GM19351 (cell line): ENCODE data around the gene DMRTB1.

Experiments used
- ATAC-seq: cut with Tn5 transposase; IDR thresholded peaks from one replicate; pipeline ENCODE4 v1.9.1; 2021; ENCODE audit warnings: mild to moderate bottlenecking, moderate library complexity; ENCODE audit not compliant: unreplicated experiment

Gene DMRTB1

DNA sequence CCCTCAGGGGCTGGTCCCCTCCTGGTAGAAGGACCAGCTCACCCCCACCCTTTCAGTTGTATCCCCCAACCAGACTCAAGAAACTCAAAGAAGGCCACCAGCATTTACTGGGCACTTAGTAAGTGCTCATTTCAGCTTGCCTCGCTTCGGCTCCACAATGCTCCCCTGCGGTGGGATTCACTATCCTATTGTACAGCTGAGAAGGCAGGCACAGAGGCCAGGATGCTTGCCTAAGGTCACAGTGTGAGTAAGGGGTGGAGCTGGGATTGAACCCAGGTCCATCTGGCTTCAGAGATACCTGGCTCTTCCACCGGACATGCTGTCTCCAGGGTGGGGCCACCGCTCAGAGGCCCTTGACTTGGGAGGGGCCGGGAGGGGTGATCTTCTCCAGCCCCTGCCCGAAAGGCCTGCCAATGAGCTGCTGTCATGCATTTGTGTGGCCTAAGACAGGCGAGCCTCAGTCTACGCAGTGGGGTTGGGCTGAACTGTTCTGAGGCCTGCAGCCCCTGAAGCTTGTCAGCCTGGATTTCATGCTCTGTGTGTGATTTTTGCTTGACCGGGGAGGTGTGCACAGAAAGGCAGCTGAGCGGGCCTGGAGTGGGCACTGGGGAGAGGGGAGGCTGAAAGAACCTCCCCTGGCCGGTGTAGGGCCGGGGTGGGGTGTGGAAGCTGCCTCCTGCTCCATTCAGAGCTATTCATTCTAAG, 48.1 kb downstream of the DMRTB1 start:
- no peak for ATAC-seq

DNA sequence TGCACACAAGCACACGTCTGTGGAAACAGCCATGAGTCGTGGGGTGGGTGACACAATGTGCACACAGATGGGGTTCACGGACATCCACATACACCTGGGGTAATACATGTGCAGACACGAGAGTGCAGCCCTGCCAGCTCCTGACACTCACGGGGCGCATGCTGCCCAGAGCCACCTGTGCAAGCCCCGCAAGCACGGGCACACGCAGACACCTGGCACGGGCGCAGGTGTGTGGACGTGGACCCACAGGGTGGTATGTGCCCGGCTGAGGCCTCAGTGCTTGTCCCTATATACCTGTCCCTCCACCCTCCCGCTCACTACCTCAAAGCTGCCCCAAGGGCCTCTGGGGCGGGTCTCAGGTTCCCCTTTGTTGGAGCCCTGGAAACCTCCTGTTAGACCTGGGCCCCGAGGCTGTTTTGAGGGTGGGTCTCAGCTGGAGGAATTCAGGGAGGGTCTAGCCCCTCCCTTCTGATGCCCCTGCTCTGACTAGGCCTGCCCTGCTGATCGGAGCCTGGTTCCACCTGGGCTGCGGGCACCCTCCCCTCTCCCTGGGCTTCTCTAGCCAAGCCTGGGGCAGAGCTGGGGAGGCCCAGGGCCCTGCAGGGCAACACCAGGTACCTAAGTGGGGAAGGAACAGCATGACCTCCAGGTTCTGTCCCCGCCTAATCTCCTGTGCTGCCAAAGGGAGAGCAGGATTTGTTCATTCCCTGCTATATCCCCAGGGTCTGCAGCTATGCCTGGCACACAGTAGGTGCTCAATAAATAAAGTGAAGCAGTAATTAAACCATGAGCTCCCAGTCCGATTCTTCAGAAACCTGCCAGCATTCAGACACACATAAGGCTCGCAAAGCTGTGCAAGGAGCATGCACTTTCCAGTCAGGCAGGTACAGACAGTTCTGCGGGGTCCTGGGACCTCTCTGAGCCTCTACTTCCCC, 49.1 kb downstream of the DMRTB1 start:
- ATAC-seq, result no peak

DNA sequence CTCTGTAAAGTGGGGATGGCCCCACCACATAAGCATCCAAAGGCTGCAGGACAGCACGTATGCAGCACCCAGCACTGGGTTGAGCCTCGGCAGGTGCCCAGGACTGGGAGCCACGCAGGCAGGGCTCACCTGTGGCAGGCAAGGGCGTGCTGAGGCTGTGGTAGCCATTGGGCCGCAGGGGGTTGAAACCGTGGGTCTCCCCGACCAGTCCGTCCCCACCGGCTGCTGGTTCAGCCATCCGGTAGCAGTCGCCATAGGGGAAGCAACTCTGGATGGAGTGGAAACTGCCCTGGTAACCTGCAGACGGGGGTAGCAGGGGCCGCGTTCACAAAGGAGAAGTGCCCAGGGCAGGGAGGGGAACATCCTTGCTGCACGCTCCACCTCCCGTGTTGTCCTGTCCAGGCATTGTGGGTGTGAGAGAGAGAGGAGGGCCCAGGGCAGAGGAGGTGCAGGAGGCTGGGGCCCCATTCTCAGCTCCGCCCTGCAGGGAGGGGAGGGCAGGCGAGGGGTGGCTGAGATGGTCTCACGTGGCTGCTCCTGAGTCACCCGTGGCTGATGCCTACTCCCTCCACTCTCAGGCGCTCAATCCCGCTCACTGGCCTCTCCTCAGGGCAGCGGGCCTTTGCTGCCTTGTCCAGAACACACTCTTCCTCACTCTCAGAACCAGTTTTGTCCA, 49.9 kb downstream of the DMRTB1 start:
- ATAC-seq, result no peak

DNA sequence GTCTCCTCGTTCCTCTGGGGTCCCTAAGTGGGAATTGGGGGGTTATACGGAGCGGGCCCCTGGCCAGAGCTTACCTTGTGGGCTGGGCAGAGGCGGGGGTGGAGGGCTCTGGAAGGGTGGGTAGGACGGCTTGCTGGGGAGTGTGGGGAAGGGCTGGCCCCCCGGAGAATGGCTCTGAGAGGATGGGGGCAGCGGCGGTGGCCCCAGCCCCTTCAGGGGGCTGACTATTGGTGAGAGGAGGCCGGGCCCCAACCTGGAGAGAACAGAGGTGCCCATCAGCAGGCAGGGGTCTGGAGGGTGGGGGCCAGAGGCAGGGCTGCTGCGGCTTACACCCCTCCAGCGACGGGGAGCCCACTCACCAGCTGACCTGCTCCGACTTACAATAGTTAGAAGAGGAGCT, 50.6 kb downstream of the DMRTB1 start:
- no peak for ATAC-seq

DNA sequence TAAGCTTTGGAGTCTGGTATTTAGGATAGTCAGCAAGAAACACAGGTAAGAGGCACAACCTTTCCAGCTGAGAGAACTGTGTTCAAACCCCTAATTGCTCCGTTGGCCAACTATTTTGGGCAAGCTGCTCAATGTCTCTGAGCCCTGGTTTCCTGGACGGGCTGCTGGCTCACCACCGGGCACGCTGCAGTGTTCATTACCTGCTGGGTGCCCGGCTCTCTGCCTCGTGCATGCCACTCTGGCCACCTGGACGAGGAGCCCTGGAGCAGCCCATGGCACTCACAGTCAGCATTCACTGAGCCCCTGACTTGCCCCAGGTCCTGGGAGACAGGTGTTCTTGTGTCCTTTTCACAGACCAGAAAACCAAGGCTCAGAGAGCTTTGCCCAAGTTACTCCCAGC, 51.0 kb downstream of the DMRTB1 start:
- ATAC-seq, result no peak

DNA sequence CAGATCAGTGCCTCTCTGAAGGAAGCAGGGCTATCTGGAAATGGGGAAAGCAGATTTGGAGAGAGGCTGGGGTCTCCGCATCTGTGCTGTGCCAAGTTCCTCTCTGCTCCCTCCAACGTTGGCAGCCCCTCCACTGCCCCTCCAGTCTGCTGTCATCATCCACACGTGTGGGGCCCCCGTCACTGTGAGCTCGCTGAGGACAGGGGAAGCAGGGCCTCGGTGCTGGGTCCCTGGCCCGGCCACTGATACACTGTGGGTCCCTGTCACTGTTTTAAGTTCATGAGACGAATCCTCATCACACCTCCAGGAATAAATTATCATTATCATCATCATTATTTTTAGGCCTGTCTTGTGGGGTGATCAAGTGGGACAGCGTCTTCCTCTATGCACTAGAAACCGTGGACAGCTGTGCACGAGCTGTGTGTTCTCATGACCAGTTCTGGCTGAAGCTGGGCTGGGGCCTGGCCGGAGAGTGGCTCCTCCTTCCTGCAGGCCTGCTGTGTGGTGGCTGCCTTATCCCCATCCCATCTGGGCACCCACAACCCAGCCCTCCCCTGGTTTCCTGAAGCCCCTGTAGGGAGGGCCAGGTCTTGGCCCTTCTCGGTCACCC, 52.2 kb downstream of the DMRTB1 start:
- ATAC-seq, result no peak

DNA sequence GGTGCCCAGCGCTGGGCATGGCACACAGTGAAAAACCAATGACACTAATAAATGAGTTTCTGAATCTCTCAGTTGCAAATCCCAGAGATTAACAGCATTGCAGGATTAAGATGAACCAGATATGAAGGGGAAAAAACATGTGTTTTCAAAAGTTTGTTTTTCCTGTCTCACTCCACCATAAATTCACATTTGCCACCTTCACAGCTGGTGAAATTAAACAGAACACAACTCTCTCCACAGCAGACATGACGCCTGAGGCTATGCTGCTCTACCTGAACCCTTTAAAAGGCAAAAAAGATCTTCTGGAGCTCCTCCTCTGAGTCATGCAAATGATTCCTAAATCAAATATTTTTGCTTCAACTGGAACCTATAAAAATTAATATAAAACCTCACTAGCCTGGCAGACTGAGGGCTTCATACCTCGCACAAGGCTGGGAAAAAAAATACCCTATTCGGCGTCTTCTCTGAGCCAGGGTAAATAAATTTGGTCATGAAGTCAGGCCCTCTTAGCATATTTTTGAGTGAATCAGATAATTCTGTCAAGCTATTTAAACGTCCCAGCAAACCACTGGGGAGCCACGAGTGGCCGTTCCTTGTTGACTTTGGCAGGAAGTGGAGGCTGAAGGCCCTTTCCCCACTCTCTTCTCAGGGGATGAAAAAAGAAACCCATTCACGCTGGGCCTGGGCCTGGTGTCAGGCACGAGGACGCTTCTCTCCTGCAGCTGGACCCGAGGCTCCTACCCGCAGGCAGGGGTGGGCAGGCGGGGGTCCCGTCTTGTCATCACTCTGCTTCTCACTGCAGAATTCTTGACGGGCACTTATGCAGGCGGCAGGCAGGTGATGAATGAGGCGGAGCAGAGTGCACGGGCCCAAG, 53.0 kb downstream of the DMRTB1 start:
- no peak for ATAC-seq

DNA sequence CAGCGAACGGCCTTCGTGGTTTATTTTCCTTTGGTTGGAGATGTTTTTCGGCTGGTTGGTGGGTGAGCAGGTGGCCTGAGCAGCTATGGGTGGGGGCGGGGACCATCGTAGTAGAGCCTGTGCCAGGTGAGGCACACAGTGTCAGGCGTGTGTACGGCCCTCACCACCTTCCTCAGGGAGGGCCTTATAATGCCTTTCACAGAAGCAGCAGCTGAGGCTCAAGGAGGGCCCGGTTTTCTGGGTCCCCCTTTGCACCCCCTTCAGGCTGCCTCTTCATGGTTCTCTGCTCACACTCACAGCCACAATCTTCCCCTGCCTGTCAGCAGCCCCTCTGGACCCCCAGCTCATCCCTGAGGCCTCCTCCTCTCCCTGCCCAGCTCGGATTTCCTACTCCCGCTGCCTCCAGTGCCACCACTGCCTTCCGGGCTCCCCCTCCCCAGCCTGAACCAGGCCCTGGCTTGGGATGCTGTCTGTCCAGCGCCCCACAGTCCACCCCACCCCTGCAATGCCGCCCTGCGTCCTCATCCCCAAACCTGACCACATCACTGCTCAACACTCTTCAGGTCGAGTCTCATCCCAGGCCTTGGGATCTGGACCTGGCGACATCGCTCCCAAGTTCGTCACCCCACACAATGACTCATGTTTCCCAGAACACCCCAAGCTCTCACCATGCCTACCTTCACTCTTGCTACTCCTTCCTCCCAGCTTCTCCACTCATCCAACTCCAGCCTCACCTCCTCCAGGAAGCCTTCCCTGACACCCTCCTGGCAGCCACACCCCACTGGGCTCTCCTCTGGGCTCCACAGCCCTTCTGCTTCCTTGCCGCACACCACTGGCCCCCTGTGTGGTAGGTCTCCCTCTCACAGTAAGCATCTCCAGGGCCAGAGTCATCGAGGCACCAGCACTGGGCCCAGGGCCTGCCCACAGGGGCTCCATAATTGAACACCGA, 53.9 kb downstream of the DMRTB1 start:
- no peak for ATAC-seq

DNA sequence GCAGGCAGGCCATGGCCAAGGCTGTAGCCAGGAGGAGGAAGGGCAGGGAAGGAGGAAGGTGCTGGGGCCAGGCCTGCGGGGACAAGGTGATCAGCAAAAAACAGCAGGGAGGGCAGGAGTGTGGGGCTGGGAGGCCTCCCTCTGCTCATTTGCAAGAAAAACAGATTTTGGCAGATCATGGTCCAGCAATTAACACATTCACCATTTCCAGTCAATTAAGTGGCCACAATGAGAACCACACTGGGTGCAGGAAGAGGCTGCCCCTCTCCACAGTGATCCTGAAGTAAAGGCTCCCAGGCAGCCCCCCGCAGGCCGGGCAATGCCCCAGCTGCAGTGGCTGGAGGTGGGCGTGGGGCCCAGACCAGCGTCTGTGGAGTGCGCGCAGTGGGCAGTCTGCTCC, 54.6 kb downstream of the DMRTB1 start:
- no peak for ATAC-seq

DNA sequence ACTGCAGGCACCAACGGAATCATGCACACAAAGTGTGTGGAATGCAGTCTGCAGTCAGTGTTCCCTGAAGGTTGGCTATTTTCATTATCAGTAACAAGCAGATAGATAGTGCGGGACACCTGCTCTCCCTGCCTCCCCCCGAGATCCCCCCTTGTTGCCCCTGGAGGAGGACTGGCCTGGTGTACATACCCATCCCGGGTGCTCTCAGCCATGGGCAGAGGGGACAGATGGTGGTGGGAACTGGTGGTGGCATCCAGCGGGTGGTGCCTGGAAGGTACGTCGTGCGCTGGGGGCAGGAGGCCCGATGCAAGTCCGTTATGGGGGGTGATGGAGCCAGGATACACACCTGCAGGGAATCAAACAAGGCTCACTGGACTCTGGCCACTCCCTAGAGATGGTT, 55.2 kb downstream of the DMRTB1 start:
- no peak for ATAC-seq

DNA sequence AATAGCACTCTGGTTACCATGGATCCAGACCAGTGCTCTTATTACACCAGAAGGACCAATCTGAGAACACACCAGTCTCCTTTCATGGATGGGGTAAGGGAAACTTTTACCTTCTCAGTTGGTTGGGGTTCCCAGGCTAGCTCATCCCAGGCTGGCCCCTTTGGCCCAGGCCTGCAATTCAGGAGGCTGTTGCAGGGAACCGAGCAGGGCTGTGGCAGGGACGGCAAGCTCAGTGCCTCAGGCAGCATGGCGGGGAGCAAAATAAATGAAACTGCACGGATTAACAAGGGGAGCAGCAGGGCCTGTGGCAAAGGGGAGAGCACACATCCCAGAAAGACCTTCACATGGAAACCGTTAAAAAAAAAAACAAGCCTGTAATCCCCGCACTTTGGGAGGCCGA, 57.0 kb downstream of the DMRTB1 start:
- no peak for ATAC-seq
